Keratinocyte (primary cell): ENCODE results near the gene SLC30A7.

Source experiments
- EZH2 ChIP-seq: IDR thresholded peaks from one replicate; pipeline ENCODE4 v1.6.1; 2012; ENCODE audit warnings: inconsistent platforms, mild to moderate bottlenecking, low read length, moderate library complexity
- TF ChIP-seq, protein P1 (sequence below), 3 experiments: IDR thresholded peaks in 1 of 3; conservative IDR thresholded peaks in 1 of 3; optimal IDR thresholded peaks in 1 of 3; 2 replicates in 2 of 3; 3 replicates in 1 of 3; pipeline versions ENCODE3 to v1.5.1; 2011; ENCODE audit warnings: low read length in 3 of 3, mild to moderate bottlenecking in 3 of 3, moderate library complexity in 2 of 3, control low read depth in 1 of 3, inconsistent platforms in 1 of 3; ENCODE audit not compliant: insufficient read depth in 2 of 3; ENCODE audit errors: extremely low read depth in 1 of 3

GRCh38 chr1:100907887-100908286, 12.0 kb downstream of the SLC30A7 start:
- TF ChIP-seq, protein P1, sequence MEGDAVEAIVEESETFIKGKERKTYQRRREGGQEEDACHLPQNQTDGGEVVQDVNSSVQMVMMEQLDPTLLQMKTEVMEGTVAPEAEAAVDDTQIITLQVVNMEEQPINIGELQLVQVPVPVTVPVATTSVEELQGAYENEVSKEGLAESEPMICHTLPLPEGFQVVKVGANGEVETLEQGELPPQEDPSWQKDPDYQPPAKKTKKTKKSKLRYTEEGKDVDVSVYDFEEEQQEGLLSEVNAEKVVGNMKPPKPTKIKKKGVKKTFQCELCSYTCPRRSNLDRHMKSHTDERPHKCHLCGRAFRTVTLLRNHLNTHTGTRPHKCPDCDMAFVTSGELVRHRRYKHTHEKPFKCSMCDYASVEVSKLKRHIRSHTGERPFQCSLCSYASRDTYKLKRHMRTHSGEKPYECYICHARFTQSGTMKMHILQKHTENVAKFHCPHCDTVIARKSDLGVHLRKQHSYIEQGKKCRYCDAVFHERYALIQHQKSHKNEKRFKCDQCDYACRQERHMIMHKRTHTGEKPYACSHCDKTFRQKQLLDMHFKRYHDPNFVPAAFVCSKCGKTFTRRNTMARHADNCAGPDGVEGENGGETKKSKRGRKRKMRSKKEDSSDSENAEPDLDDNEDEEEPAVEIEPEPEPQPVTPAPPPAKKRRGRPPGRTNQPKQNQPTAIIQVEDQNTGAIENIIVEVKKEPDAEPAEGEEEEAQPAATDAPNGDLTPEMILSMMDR (optimal IDR thresholded peaks at IDR 0.05 in 1 of 3, IDR thresholded peaks at IDR 0.05 in 1 of 3, conservative IDR thresholded peaks at IDR 0.05 in 1 of 3; ENCODE audit: extremely low read depth in 1 of 3, insufficient read depth in 2 of 3, low read length in 3 of 3) = no peak
- no peak for TF ChIP-seq EZH2
